ENCODE results near the gene LAMB4.

- TF ChIP-seq CTCF (IDR thresholded peaks at IDR 0.05), result no peak
- TF ChIP-seq POLR2A (IDR thresholded peaks at IDR 0.05), result no peak
Measured at GRCh38 chr7:108053250-108053649, 76.9 kb downstream of the LAMB4 start.

Measured in body of pancreas (tissue), 4 donors.